ENCODE results near the gene AFAP1L1. TPM values are rescaled to one million over a fixed set of nuclear protein-coding genes. Genes with fewer than 3 reads are reported as not detected.

Gene AFAP1L1
- total and polyA plus RNA-seq, 5 donors = 26.2 to 59.7 (median 40.3) TPM

DNA sequence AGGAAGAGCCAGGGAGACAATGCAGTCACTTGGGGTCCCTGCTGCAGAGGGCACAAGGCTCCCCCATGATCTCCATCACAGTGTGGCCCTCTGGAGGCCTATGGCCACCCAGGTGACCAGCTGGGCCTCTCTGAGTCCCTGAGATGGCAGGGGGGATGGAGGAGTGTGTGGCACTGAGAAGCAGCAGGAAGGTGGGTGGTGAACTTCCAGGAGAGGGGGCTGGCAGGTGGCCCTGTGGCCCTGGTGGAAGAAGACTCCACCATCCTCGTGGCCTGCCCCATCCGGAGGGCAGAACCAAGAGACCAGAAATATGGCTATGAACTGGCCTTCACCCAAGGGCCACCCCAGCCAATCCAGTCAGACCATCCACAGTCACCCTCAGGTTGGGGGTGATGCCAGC lies 31.7 kb upstream of the AFAP1L1 start:
- WGBS = 64% methylated on average over 2 of the region's 2 CpGs
- Histone ChIP-seq H3K9me3 (ENCODE audit: control insufficient read depth, low read length) (no peaks in the 10 kb centered on the region), H3K4me3 (ENCODE audit: low read length) (no peak overlapping the region), H3K27ac (ENCODE audit: low read length) (no peak overlapping the region), H3K4me1 (ENCODE audit: control insufficient read depth, insufficient read depth, low read length) (peaks cover 3% of the 10 kb centered on the region), H3K27me3 (ENCODE audit: control insufficient read depth, insufficient read depth) (no peaks in the 10 kb centered on the region)
- intact Hi-C loops (cut with DNase I) = no loop called here
- DNase-seq (no peak), ATAC-seq (no peak)

DNA sequence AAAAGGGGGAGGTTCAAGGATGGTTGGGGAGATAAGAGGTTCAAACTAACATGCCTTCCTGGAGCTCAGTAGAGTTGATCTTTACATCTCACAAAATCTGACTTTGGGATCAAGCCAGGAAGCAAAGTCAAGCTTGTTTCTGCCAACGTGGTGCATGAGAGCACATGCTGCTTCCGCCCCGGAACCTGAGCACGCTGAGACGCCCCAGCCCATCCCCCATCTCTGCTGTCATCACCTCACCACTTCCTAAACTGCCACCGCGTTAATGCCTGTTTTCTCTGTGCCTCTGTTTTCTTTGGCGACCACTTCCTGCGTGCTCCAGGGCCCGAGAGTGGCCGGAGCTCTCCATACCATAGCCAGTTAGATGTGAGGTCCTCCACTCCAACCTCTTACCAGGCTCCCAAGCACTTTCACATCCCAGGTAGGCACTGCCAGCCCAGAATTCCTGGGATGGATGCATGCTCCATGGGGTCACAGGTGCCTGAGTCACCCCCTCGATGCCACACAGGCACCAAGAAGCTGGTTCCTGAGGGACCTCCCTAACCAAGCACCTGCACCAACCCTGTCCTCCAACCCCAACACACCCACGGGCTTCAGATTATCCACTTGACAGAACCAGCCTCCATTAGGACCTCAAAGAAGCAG lies 31.2 kb upstream of the AFAP1L1 start:
- Histone ChIP-seq H3K9me3 (ENCODE audit: control insufficient read depth, low read length) (no peaks in the 10 kb centered on the region), H3K4me3 (ENCODE audit: low read length) (no peak overlapping the region), H3K27me3 (ENCODE audit: control insufficient read depth, insufficient read depth) (no peaks in the 10 kb centered on the region), H3K27ac (ENCODE audit: low read length) (no peak overlapping the region), H3K4me1 (ENCODE audit: control insufficient read depth, insufficient read depth, low read length) (peaks cover 3% of the 10 kb centered on the region)
- intact Hi-C loops (cut with DNase I) = no loop called here
- ATAC-seq = no peak
- DNase-seq = peak; percentile 38 to 68 (median 65)
- 62% methylated on average over 13 of the region's 13 CpGs for WGBS

DNA sequence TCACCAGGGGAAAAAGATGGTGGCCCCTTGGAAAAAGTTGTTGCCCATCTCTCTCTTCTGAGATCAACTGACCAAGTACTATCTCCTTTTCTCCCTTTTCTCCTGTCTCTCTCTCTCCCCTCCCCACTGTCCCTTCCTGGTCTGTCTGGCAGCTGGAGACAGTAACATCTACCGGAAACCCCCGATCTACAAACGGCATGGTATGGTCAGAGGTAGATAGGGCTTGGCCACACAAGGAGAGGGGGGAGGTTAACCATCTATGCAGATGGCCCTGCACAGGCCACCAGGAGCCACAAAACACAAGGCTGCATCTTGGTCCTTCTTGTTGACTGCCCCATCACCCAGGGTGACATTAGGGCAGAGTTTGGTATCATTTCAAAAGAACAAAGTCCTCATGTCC lies 29.3 kb upstream of the AFAP1L1 start:
- H3K4me1 ChIP-seq (ENCODE audit: control insufficient read depth, insufficient read depth, low read length) = no peaks in the 10 kb centered on the region
- H3K27ac ChIP-seq (ENCODE audit: low read length) = no peak overlapping the region
- H3K9me3 ChIP-seq (ENCODE audit: control insufficient read depth, low read length) = no peaks in the 10 kb centered on the region
- WGBS = 86% methylated on average over 3 of the region's 3 CpGs
- no peak overlapping the region for H3K4me3 ChIP-seq (ENCODE audit: low read length)
- no peak for DNase-seq
- no peak for ATAC-seq
- intact Hi-C loops (cut with DNase I) = no loop called here
- no peaks in the 10 kb centered on the region for H3K27me3 ChIP-seq (ENCODE audit: control insufficient read depth, insufficient read depth)

DNA sequence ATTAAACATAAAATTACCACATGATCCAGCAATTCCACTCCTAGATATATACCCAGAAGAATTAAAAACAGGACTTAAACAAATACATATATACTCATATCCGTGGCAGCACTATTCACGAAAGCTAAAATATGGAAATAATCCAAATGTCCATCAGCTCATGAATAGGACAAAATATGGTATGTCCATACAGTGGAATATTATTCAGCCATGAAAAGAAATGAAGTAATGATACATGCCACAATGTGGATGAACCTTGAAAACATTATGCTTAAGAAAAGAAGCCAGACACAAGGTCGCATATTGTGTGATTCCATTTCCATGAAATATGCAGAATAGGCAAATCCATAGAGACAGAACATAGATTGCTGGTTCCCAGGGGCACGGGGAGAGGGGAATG lies 24.8 kb upstream of the AFAP1L1 start:
- ATAC-seq (no peak), DNase-seq (no peak)
- H3K4me1 ChIP-seq (ENCODE audit: control insufficient read depth, insufficient read depth, low read length) = no peaks in the 10 kb centered on the region
- intact Hi-C loops (cut with DNase I) = no loop called here
- H3K27me3 ChIP-seq (ENCODE audit: control insufficient read depth, insufficient read depth) = no peaks in the 10 kb centered on the region
- no peaks in the 10 kb centered on the region for H3K9me3 ChIP-seq (ENCODE audit: control insufficient read depth, low read length)
- no peak overlapping the region for H3K27ac ChIP-seq (ENCODE audit: low read length)
- H3K4me3 ChIP-seq (ENCODE audit: low read length) = no peak overlapping the region
- WGBS = 90% methylated on average over 4 of the region's 4 CpGs

DNA sequence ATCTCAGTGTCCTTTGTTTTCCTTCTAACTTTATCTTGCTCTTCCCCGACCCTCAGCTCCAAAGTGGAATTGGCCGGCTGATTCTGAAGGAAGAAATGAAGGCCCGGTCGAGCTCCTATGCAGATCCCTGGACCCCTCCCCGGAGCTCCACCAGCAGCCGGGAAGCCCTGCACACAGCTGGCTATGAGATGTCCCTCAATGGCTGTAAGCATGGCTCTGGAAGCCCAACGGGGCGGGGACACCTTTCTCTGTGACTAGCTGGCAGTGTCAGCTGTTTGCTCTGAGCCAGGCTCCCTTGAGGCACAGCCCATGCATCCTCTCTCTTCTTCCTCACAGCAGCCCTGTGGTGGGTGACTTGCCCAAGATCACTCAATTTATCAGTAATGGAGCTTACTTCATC lies 23.9 kb upstream of the AFAP1L1 start:
- no peaks in the 10 kb centered on the region for H3K9me3 ChIP-seq (ENCODE audit: control insufficient read depth, low read length)
- no peak for DNase-seq
- H3K4me1 ChIP-seq (ENCODE audit: control insufficient read depth, insufficient read depth, low read length) = no peaks in the 10 kb centered on the region
- ATAC-seq = no peak
- H3K27ac ChIP-seq (ENCODE audit: low read length) = no peak overlapping the region
- no peak overlapping the region for H3K4me3 ChIP-seq (ENCODE audit: low read length)
- WGBS = 94% methylated on average over 8 of the region's 8 CpGs
- intact Hi-C loops (cut with DNase I) = no loop called here
- no peaks in the 10 kb centered on the region for H3K27me3 ChIP-seq (ENCODE audit: control insufficient read depth, insufficient read depth)

- Histone ChIP-seq H3K4me1 (ENCODE audit: control insufficient read depth, insufficient read depth, low read length) (no peaks in the 10 kb centered on the region), H3K27me3 (ENCODE audit: control insufficient read depth, insufficient read depth) (no peaks in the 10 kb centered on the region), H3K27ac (ENCODE audit: low read length) (no peak overlapping the region), H3K9me3 (ENCODE audit: control insufficient read depth, low read length) (no peaks in the 10 kb centered on the region), H3K4me3 (ENCODE audit: low read length) (no peak overlapping the region)
- intact Hi-C loops (cut with DNase I) = no loop called here
- DNase-seq (no peak), ATAC-seq (no peak)
- WGBS = 76% methylated on average over 4 of the region's 4 CpGs
Measured at GRCh38 chr5:149251546-149251945, 20.1 kb upstream of the AFAP1L1 start.

DNA sequence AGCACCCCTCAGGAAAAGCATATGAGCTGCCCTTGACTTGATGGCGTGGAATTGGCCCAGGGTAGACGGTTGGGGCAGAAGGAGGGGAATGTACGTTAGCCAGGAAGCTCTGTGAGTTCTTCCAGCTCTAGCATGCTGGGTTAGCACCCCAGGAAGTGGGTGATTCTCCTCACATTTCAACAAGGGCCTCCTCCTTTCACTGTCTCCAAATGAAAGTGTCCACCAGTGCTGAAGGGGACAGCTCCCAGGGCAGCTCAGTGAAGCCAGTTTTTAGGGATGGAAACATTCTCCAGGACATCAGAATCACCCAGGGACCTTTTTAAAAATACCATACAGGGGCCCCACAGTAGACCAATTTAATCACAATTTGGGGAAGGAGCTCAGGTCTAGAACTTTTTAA lies 17.2 kb upstream of the AFAP1L1 start:
- H3K9me3 ChIP-seq (ENCODE audit: control insufficient read depth, low read length) = no peaks in the 10 kb centered on the region
- no peak overlapping the region for H3K4me3 ChIP-seq (ENCODE audit: low read length)
- no peak overlapping the region for H3K27ac ChIP-seq (ENCODE audit: low read length)
- H3K27me3 ChIP-seq (ENCODE audit: control insufficient read depth, insufficient read depth) = no peaks in the 10 kb centered on the region
- no peaks in the 10 kb centered on the region for H3K4me1 ChIP-seq (ENCODE audit: control insufficient read depth, insufficient read depth, low read length)
- no peak for ATAC-seq
- no peak for DNase-seq
- 48% methylated on average over 3 of the region's 3 CpGs for WGBS
- intact Hi-C loops (cut with DNase I) = no loop called here

DNA sequence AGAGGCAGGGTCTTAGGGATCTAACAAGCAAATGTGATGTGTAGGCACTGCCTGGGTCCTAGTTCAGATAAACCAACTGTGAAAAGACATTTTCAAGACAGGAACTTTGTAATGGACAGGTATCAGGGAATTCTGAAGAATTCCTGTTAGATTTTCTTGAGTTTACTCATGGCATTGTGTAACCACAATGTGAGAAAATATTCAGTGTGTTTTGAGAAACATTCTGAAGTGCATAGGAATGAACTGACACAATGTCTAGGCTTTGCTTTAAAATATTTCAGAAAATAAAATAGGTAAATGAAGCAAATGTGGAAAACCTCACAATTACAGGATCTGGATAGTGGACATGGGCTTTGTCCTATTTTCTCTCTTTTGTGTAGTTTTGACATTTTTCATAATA lies 15.2 kb upstream of the AFAP1L1 start:
- Histone ChIP-seq H3K4me3 (ENCODE audit: low read length) (no peak overlapping the region), H3K9me3 (ENCODE audit: control insufficient read depth, low read length) (no peaks in the 10 kb centered on the region), H3K4me1 (ENCODE audit: control insufficient read depth, insufficient read depth, low read length) (no peaks in the 10 kb centered on the region), H3K27ac (ENCODE audit: low read length) (no peak overlapping the region), H3K27me3 (ENCODE audit: control insufficient read depth, insufficient read depth) (no peaks in the 10 kb centered on the region)
- intact Hi-C loops (cut with DNase I) = no loop called here
- ATAC-seq (no peak), DNase-seq (no peak)

- intact Hi-C loops (cut with DNase I) = no loop called here
- 64% methylated on average over 1 of the region's 1 CpG for WGBS
- ATAC-seq = no peak
- no peak overlapping the region for H3K4me3 ChIP-seq (ENCODE audit: low read length)
- no peaks in the 10 kb centered on the region for H3K27me3 ChIP-seq (ENCODE audit: control insufficient read depth, insufficient read depth)
- H3K9me3 ChIP-seq (ENCODE audit: control insufficient read depth, low read length) = no peaks in the 10 kb centered on the region
- no peaks in the 10 kb centered on the region for H3K4me1 ChIP-seq (ENCODE audit: control insufficient read depth, insufficient read depth, low read length)
- H3K27ac ChIP-seq (ENCODE audit: low read length) = no peak overlapping the region
- no peak for DNase-seq
Measured at GRCh38 chr5:149257131-149257530, 14.5 kb upstream of the AFAP1L1 start.

DNA sequence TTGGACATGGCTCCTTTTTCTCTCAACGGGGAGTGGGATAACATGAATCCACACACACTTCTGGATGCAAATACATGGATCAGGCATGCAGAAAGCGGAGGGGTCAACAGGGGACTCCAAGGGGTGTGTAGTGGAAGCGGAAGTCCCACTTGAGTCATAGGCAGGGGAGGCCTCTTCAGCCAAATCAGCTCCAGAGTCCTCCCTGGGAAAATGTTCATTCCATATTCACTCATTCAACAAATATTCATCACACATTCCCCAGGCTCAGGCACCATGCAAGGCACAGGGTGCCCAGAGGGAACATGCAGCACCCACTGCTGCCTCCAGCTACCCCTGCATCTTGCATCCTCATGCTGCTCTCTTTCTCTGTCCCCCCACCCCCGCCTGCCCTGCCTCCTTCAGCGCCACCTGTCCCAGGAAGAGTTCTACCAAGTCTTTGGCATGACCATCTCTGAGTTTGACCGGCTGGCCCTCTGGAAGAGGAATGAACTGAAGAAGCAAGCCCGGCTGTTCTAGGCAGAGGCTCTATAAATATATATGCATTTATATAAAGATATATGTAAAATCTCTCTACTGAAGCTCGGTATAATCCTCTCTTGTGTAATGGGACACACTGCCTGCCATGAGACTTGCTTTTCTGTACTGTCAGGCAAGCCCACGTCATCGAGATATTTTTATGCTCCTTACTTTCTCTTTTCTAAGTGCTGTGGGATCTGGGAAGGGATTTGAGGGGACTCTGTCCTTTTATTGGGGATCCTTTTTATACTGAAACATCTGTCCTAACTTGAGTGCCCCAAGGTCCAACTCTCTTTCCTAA lies 13.6 kb upstream of the AFAP1L1 start:
- Histone ChIP-seq H3K27ac (ENCODE audit: low read length) (no peak overlapping the region), H3K4me3 (ENCODE audit: low read length) (no peak overlapping the region), H3K4me1 (ENCODE audit: control insufficient read depth, insufficient read depth, low read length) (no peaks in the 10 kb centered on the region), H3K9me3 (ENCODE audit: control insufficient read depth, low read length) (no peaks in the 10 kb centered on the region), H3K27me3 (ENCODE audit: control insufficient read depth, insufficient read depth) (no peaks in the 10 kb centered on the region)
- 79% methylated on average over 10 of the region's 10 CpGs for WGBS
- ATAC-seq (no peak), DNase-seq (no peak)
- intact Hi-C loops (cut with DNase I) = no loop called here

GRCh38 chr5:149260761-149261160 lies 10.9 kb upstream of the AFAP1L1 start:
- DNase-seq (no peak), ATAC-seq (no peak)
- Histone ChIP-seq H3K4me1 (ENCODE audit: control insufficient read depth, insufficient read depth, low read length) (no peaks in the 10 kb centered on the region), H3K27ac (ENCODE audit: low read length) (no peak overlapping the region), H3K27me3 (ENCODE audit: control insufficient read depth, insufficient read depth) (no peaks in the 10 kb centered on the region), H3K4me3 (ENCODE audit: low read length) (no peak overlapping the region), H3K9me3 (ENCODE audit: control insufficient read depth, low read length) (no peaks in the 10 kb centered on the region)
- intact Hi-C loops (cut with DNase I) = loop anchor here in 3 of 4 donors (10.0 kb wide), 2 partner anchors 104 to 304 kb away; no protein-coding TSS in a partner anchor
- WGBS = 83% methylated on average over 1 of the region's 1 CpG

Data from right cardiac atrium (tissue), 5 donors.